ENCODE measurements around the gene MC1R. TPM values are rescaled to one million over a fixed set of nuclear protein-coding genes. Genes with fewer than 3 reads are reported as not detected.

Gene MC1R
- total RNA-seq, 1 experiment from 2014 or later: 12.2 TPM

- TF ChIP-seq ZBTB33 (IDR thresholded peaks at IDR 0.05; ENCODE audit: extremely low read depth, insufficient replicate concordance, low read length) (peak; percentile 72), ATF3 (IDR thresholded peaks at IDR 0.05) (no peak), SP1 (IDR thresholded peaks at IDR 0.05; ENCODE audit: low read depth) (no peak), EGR1 (IDR thresholded peaks at IDR 0.05; ENCODE audit: low read depth) (no peak), SRF (IDR thresholded peaks at IDR 0.05; ENCODE audit: low read depth) (no peak), YY1 (IDR thresholded peaks at IDR 0.05; ENCODE audit: extremely low read depth, insufficient replicate concordance, low read depth, low read length) (peak; percentile 27), POLR2A (IDR thresholded peaks at IDR 0.05; ENCODE audit: borderline replicate concordance, extremely low read depth, insufficient read depth, insufficient read length) (peak; percentile 18), EZH2phosphoT487 (IDR thresholded peaks at IDR 0.05; ENCODE audit: borderline replicate concordance) (no peak), ZFX (IDR thresholded peaks at IDR 0.05) (no peak), JUND (IDR thresholded peaks at IDR 0.05) (no peak), SIN3A (IDR thresholded peaks at IDR 0.05; ENCODE audit: low read depth) (no peak), ZNF274 (IDR thresholded peaks at IDR 0.05; ENCODE audit: low read depth, low read length) (no peak)
Observed at GRCh38 chr16:89922477-89922883, 3.8 kb downstream of the MC1R start (continued).
